ENCODE measurements around the gene ELK1. TPM values are rescaled to one million over a fixed set of nuclear protein-coding genes. Genes with fewer than 3 reads are reported as not detected.

Gene ELK1
- total RNA-seq, 4 donors from 2014 or later: 22.2 to 35.2 (median 25.9) TPM

- no peak for DNase-seq (ENCODE audit: low spot score)
- no peak for ATAC-seq (ENCODE audit: low FRiP score)
- TF ChIP-seq, protein P1, sequence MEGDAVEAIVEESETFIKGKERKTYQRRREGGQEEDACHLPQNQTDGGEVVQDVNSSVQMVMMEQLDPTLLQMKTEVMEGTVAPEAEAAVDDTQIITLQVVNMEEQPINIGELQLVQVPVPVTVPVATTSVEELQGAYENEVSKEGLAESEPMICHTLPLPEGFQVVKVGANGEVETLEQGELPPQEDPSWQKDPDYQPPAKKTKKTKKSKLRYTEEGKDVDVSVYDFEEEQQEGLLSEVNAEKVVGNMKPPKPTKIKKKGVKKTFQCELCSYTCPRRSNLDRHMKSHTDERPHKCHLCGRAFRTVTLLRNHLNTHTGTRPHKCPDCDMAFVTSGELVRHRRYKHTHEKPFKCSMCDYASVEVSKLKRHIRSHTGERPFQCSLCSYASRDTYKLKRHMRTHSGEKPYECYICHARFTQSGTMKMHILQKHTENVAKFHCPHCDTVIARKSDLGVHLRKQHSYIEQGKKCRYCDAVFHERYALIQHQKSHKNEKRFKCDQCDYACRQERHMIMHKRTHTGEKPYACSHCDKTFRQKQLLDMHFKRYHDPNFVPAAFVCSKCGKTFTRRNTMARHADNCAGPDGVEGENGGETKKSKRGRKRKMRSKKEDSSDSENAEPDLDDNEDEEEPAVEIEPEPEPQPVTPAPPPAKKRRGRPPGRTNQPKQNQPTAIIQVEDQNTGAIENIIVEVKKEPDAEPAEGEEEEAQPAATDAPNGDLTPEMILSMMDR (IDR thresholded peaks at IDR 0.05): no peak
Observed at GRCh38 chrX:47620303-47620685, 30.1 kb downstream of the ELK1 start.

DNA sequence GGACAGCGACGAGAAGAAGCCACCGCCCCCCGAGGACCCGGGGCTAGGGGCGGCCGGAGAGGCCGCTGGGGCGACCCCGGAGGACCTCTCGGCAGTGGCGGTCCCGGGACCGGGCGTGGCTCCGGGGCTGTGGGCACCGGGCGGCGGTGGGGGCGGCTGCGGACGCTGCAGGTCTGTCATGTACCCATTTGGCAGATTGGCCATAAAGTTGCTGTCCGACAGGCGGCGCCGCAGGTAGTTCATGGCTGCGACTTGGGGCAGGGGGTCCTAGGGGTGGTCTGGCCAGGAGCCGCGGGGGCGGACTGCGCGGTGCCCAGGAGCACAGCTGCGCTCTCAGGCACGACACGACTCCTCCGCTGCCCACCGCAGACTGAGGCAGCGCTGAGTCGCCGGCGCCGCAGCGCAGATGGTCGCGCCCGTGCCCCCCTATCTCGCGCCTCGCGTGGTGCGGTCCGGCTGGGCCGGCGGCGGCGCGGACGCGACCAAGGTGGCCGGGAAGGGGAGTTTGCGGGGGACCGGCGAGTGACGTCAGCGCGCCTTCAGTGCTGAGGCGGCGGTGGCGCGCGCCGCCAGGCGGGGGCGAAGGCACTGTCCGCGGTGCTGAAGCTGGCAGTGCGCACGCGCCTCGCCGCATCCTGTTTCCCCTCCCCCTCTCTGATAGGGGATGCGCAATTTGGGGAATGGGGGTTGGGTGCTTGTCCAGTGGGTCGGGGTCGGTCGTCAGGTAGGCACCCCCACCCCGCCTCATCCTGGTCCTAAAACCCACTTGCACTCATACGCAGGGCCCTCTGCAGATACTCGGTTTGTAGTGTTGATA lies 30.7 kb downstream of the ELK1 start, which contains the start of gene SYN1:
Gene SYN1 (minus strand): TSS at position 372 of the 817 bp plus-strand sequence. CDS start 129 bp downstream, at position 243.
- ATAC-seq (ENCODE audit: low FRiP score) (peak; percentile 81), DNase-seq (ENCODE audit: low spot score) (no peak)
- TF ChIP-seq, protein P1 (IDR thresholded peaks at IDR 0.05): no peak

- DNase-seq (ENCODE audit: low spot score) (no peak), ATAC-seq (ENCODE audit: low FRiP score) (no peak)
- TF ChIP-seq, protein P1 (IDR thresholded peaks at IDR 0.05): no peak
Observed at GRCh38 chrX:47618923-47619485, 31.4 kb downstream of the ELK1 start.

- DNase-seq (ENCODE audit: low spot score) (no peak), ATAC-seq (ENCODE audit: low FRiP score) (no peak)
- TF ChIP-seq, protein P1 (IDR thresholded peaks at IDR 0.05): no peak
Observed at GRCh38 chrX:47614618-47615017, 35.7 kb downstream of the ELK1 start.

DNA sequence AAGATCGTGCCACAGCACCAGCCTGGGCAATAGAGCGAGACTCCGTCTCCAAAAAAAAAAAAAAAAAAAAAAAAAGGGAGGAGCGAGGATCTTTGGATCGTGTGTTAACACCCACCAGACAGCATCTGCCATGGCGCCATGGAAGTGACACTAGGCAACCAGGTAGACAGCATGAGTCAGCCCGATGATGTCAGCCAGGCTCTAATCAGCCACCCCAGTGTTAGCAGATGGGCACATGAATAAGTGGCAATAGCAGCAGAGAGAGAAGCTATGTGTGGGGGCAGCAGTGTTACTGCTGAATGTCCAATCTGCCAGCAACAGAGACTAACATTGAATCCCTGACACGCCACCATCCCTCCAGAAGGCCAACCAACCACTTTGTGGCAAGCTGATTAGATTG lies 37.3 kb downstream of the ELK1 start:
- TF ChIP-seq, protein P1 (IDR thresholded peaks at IDR 0.05): no peak
- ATAC-seq (ENCODE audit: low FRiP score): no peak
- no peak for DNase-seq (ENCODE audit: low spot score)

- no peak for ATAC-seq (ENCODE audit: low FRiP score)
- no peak for DNase-seq (ENCODE audit: low spot score)
- TF ChIP-seq, protein P1 (IDR thresholded peaks at IDR 0.05): no peak
Observed at GRCh38 chrX:47612418-47612817, 37.9 kb downstream of the ELK1 start.

DNA sequence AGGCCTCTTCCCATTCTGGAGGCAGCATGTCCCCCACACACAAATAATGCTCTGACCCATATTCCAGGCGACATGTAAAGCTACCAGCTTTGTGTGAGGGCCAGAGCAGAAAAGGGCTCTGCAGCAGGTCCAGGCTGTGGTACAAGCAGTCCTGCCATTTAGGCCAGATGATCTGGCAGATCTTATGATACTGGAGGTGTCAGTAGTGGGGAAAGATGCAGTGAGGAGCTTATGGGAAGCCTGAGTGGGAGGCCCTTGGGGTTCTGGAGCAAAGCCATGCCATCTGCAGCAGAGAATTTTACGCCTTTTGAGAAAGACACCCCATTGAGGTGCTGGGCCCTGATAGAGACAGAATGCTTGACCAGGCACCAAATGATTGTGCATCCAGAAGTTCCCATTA lies 38.4 kb downstream of the ELK1 start:
- no peak for ATAC-seq (ENCODE audit: low FRiP score)
- TF ChIP-seq, protein P1 (IDR thresholded peaks at IDR 0.05): no peak
- no peak for DNase-seq (ENCODE audit: low spot score)
